D721Med (cell line): ENCODE data around the gene GALNT10.
A peak's percentile ranks its signal among the peaks of the same experiment; 100 is the strongest.

Experiments used
- DNase-seq: peaks from one replicate; pipeline ENCODE4 v3.0.0; 2011; ENCODE audit warnings: low spot score; ENCODE audit not compliant: insufficient read length
- FAIRE-seq: peaks from 2 replicates; lab custom pipeline; 2011; peaks lifted over from hg19 to GRCh38; lab: Jason Lieb, UNC
- TF ChIP-seq, protein P1 (sequence below): IDR thresholded peaks from 2 replicates; pipeline ENCODE4 v1.5.1; 2012; ENCODE audit warnings: mild to moderate bottlenecking, control low read depth; ENCODE audit not compliant: insufficient read depth; ENCODE audit errors: missing control alignments

The GALNT10 gene

GRCh38 chr5:154273028-154273617 lies 82.6 kb downstream of the GALNT10 start:
- TF ChIP-seq, protein P1, sequence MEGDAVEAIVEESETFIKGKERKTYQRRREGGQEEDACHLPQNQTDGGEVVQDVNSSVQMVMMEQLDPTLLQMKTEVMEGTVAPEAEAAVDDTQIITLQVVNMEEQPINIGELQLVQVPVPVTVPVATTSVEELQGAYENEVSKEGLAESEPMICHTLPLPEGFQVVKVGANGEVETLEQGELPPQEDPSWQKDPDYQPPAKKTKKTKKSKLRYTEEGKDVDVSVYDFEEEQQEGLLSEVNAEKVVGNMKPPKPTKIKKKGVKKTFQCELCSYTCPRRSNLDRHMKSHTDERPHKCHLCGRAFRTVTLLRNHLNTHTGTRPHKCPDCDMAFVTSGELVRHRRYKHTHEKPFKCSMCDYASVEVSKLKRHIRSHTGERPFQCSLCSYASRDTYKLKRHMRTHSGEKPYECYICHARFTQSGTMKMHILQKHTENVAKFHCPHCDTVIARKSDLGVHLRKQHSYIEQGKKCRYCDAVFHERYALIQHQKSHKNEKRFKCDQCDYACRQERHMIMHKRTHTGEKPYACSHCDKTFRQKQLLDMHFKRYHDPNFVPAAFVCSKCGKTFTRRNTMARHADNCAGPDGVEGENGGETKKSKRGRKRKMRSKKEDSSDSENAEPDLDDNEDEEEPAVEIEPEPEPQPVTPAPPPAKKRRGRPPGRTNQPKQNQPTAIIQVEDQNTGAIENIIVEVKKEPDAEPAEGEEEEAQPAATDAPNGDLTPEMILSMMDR = no peak
- DNase-seq (no peak), FAIRE-seq (no peak)

DNA sequence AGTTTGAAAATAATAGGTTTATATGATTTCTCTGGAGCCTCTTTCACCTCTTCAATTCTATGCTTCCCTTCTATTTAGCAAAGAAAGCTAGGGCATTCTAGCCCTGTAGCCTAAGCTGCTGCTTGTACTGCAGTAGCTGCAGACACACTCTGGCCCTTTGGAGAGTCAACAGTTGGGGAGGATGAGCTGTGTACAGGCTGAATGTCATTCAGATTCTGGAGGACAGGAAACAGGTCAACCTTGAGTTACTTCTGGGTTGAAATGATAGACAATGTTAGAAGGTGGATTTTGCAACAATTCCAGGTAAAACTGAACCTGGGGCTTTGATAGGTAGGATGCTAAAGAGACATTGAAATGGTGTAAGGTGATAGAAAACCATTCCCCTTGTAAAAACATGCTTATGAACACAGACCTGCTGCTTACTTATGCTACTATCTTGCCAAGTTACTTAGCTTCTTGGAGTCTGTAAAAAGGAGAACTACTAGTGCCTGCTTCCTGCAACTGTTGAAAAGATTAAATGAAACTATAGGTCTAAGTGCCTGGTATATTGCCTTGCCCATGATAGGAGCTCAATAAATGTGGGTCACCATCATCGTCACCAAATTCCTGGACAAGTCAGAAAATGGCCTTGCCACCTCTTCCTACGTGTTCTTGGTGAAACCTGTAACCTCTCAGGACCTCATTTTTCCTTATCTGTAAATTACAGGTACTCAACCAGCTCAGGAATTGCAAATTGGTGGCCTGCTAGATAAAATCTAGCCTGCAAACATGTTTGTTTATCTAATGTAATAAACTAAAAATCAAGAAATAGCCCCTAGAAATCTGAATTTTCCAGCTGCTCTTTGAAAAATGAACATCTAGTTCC lies 83.7 kb downstream of the GALNT10 start:
- no peak for FAIRE-seq
- DNase-seq = no peak
- TF ChIP-seq, protein P1 = no peak

DNA sequence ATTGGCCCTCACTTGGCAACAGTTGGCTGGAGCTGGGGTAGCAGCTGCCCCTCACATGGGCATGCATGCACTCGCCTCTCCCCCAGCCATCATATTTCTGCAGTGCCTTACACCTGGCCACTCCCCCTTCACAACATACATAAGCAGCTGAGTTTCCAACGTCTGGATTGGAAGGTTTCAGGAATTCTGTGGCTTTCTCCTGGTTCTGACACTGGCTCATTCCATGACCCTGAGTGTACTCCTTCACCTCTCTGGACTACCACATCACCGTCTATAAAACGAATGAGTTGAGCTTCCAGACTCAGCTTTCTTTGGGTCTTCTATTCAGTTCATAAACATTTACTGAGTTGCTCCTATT lies 84.3 kb downstream of the GALNT10 start:
- no peak for FAIRE-seq
- TF ChIP-seq, protein P1 = no peak
- no peak for DNase-seq

DNA sequence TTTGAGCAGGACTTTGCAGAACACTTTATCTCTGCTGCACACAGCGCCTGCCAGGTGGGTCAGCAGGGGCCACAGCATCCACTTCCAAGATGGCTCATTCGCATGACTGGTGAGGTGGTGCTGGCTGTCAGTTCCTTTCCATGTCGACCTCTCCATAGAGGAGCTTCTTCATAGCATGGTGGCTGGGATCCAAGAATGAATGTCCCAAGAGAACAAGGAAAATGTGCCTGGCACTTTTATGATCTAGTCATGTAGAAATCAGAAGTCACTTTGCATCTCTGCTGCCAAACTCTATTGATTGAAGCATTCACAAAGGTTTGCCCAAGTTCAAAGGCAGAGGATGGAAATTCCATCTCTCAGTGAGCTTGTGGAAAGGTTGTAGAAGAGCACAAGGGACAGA lies 85.0 kb downstream of the GALNT10 start:
- TF ChIP-seq, protein P1 = no peak
- FAIRE-seq (no peak), DNase-seq (no peak)

DNA sequence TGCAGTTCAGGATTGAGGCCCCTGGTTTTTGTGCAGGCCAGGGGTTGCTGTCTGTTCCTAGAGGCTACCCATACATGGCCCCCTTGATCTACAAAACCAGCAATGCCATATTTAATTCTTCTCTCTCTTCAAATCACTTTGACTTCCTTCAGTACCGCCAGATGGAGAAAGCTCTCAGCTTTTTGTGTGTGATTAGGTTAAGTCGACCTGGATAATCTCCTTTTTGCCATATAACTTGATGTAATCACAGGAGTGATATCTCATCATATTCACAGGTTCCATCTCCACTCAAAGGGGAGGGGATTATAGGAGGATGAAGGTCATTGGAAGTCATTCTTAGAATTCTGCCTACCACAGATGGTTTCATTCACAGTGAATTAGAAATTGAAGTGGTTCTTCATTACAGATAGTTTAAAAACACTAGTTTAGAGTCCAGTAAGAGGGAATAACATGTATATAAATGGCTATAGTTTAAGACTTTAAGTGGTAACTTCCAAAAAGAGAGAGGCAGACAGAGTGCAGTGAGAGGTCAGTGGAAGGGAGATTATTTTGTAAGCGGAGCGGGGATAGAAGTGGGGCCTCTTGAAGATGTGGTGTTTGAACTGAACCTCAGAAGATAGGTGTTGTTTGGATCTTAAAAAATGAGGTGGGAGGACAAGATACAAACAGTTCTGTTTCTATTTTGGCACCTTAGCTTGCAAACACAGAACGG lies 85.9 kb downstream of the GALNT10 start:
- TF ChIP-seq, protein P1 = peak; percentile 26
- peak; percentile 25 for DNase-seq
- FAIRE-seq = peak; percentile 73

DNA sequence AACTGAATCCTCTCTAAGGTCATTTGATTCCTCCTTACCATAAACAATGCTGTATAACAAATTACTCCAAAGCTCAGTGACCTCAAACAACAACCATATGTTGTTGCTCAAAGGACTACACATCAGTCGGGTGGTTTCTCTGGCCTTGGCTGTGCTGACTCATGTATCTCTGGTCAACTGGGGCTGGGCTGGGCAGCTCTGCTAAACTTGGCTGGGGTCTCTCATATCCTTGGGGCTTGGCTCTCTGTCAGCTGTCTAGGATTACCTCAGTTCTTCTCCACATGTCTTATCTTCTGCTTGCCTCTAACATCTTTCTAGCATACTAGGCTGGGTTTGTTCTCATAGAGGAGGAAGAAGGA lies 86.4 kb downstream of the GALNT10 start:
- TF ChIP-seq, protein P1 = no peak
- FAIRE-seq (no peak), DNase-seq (no peak)

- TF ChIP-seq, protein P1 = no peak
- DNase-seq (no peak), FAIRE-seq (no peak)
Observed at GRCh38 chr5:154277499-154277898, 87.0 kb downstream of the GALNT10 start.
